Stimulated activated CD4-positive, alpha-beta T cell treated with anti-CD3 and anti-CD28 coated beads, Interleukin-15, amount 100 ng/mL, for 48 hours (primary cell): ENCODE results near the gene SLC25A26.
"Not testable (repeated sequence)": the region's sequence is repeated elsewhere in the genome, so short reads cannot be mapped to it uniquely, and the experiment has no call there.

Experiments
- DNase-seq, 2 donors: peaks; one replicate each; pipeline ENCODE4 v3.0.0-alpha.2; 2020; ENCODE audit warnings: low read depth in 2 of 2

Gene SLC25A26

GRCh38 chr3:66269411-66269810 lies 48.6 kb downstream of the SLC25A26 start:
- DNase-seq = no peak

GRCh38 chr3:66270288-66270687 lies 49.5 kb downstream of the SLC25A26 start:
- DNase-seq = no peak

- no peak for DNase-seq
These were observed 49.9 kb downstream of the SLC25A26 start for GRCh38 chr3:66270701-66271100.

GRCh38 chr3:66271231-66271630 lies 50.4 kb downstream of the SLC25A26 start:
- no peak for DNase-seq

GRCh38 chr3:66272016-66272415 lies 51.2 kb downstream of the SLC25A26 start:
- DNase-seq = no peak

- not testable (repeated sequence) for DNase-seq
These were observed 54.0 kb downstream of the SLC25A26 start for GRCh38 chr3:66274837-66275236.

GRCh38 chr3:66276705-66277274 lies 56.0 kb downstream of the SLC25A26 start:
- peak; percentile 12 to 41 for DNase-seq

- no peak for DNase-seq
These were observed 58.4 kb downstream of the SLC25A26 start for GRCh38 chr3:66279168-66279567.

GRCh38 chr3:66280304-66280703 lies 59.5 kb downstream of the SLC25A26 start:
- DNase-seq = no peak

- not testable (repeated sequence) for DNase-seq
These were observed 71.1 kb downstream of the SLC25A26 start for GRCh38 chr3:66291922-66292321.

- no peak for DNase-seq
These were observed 76.6 kb downstream of the SLC25A26 start for GRCh38 chr3:66297260-66297873.

- DNase-seq = no peak
These were observed 77.1 kb downstream of the SLC25A26 start for GRCh38 chr3:66297900-66298299.

- no peak for DNase-seq
These were observed 77.8 kb downstream of the SLC25A26 start for GRCh38 chr3:66298591-66298990.

- not testable (repeated sequence) for DNase-seq
These were observed 78.3 kb downstream of the SLC25A26 start for GRCh38 chr3:66299085-66299484.

GRCh38 chr3:66299891-66300290 lies 79.1 kb downstream of the SLC25A26 start:
- DNase-seq = no peak

GRCh38 chr3:66302288-66302687 lies 81.5 kb downstream of the SLC25A26 start:
- DNase-seq = peak in 1 of 2 donors; percentile 28

- peak; percentile 30 to 37 for DNase-seq
These were observed 82.7 kb downstream of the SLC25A26 start for GRCh38 chr3:66303491-66303901.

- DNase-seq = no peak
These were observed 83.5 kb downstream of the SLC25A26 start for GRCh38 chr3:66304293-66304692.

- not testable (repeated sequence) for DNase-seq
These were observed 85.3 kb downstream of the SLC25A26 start for GRCh38 chr3:66306086-66306485.

GRCh38 chr3:66306991-66307390 lies 86.2 kb downstream of the SLC25A26 start:
- not testable (repeated sequence) for DNase-seq

GRCh38 chr3:66312039-66312438 lies 91.2 kb downstream of the SLC25A26 start:
- no peak for DNase-seq

- no peak for DNase-seq
These were observed 93.7 kb downstream of the SLC25A26 start for GRCh38 chr3:66314455-66314854.

- no peak for DNase-seq
These were observed 97.1 kb downstream of the SLC25A26 start for GRCh38 chr3:66317750-66318376.
